Uterus (tissue), 4 donors: ENCODE data around the gene FN1. TPM values are rescaled to one million over a fixed set of nuclear protein-coding genes. Genes with fewer than 3 reads are reported as not detected.

Source experiments
- DNase-seq, 2 donors: peaks; one replicate each; pipeline ENCODE4 v3.0.0-alpha.2; 2019 to 2020
- H3K27ac ChIP-seq, 2 donors: fragments of 200-600 bp; sonication (generic); 1 replicate in 1 of 2; 2 replicates in 1 of 2; pipeline ENCODE4 v1.5.1; 2016 to 2018
- H3K27me3 ChIP-seq, 2 donors: fragments of 200-600 bp; sonication (generic); one replicate each; pipeline ENCODE4 v1.5.1; 2018 to 2019; ENCODE audit warnings: control low read depth in 1 of 2
- H3K36me3 ChIP-seq, 2 donors: fragments of 200-600 bp; sonication (generic); one replicate each; pipeline ENCODE4 v1.5.1; 2019; ENCODE audit warnings: control low read depth in 1 of 2
- H3K4me1 ChIP-seq, 2 donors: fragments of 200-600 bp; sonication (generic); one replicate each; pipeline ENCODE4 v1.5.1; 2018 to 2019; ENCODE audit warnings: control low read depth in 1 of 2
- H3K4me3 ChIP-seq, 2 donors: fragments of 200-600 bp; sonication (generic); 1 replicate in 1 of 2; 2 replicates in 1 of 2; pipeline ENCODE4 v1.5.1; 2018 to 2019; ENCODE audit warnings: mild to moderate bottlenecking in 1 of 2
- H3K9me3 ChIP-seq, 2 donors: fragments of 200-600 bp; sonication (generic); one replicate each; pipeline ENCODE4 v1.5.1; 2019; ENCODE audit warnings: control low read depth in 1 of 2
- POLR2A ChIP-seq, 2 donors: fragments of 450-650 bp; IDR thresholded peaks; one replicate each; pipeline ENCODE4 v1.6.1; 2016; ENCODE audit warnings: antibody characterized with exemption in 2 of 2, mild to moderate bottlenecking in 1 of 2, moderate library complexity in 1 of 2
- intact Hi-C: fragments of 100-400 bp; cut with DNase I; formaldehyde crosslinking; loops from one replicate; pipeline ENCODE4 v1.15.1; 2023; ENCODE audit warnings: low total_unique reads
- total RNA-seq, 4 donors: library from RNA; depleted of rRNA in 3 of 4; stranded (reverse); fragments of >200 nt in 3 of 4; gene quantifications; one replicate each; pipeline versions ENCODE4 v1.1.0 to v1.2.4, GENCODE V29; 2014 to 2023
- TF ChIP-seq, protein P1 (sequence below), 4 experiments: fragments of 200-600 bp in 2 of 4; fragments of 450-650 bp in 2 of 4; sonication (generic) in 2 of 4; IDR thresholded peaks; one replicate each; pipeline ENCODE4 v1.5.1; 2016 to 2019; ENCODE audit warnings: antibody characterized with exemption in 4 of 4, mild to moderate bottlenecking in 2 of 4, moderate library complexity in 1 of 4
- donor health status: DM: yes; HTN: yes; CAD: no.

FN1 gene
- total RNA-seq, 4 donors from 2014 or later: 218 to 1,074 (median 261) TPM

DNA sequence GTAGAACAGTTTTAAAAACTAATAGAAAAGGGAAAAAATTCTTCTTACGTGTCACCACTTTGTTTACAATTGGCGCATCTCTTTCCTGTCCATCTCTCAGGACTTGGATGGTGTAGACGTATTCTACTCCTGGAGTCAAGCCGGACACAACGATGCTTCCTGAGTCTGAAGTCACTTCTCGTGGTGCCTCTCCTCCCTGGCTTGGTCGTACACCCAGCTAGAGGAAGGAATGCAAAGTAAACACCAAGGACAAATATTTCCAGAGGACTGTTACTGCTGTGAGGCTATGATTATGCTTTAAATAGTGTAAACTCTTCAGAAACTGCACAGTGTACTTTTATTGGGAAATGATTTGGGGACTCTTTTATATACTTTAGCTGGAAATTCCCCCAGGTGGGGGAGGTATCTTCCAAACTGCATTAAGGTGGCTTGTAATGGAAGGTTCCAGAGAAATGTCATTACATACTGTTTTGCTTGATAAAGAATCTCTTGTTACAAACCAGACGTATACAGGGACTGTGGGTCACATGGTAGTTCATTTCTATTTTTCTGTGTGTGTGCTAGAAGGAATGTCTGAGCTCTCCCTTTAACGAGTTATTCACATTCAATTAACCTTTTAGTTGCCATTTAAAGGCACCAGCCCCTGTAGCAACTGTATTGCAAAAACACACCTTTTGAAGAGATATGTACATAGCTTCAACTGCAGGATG, 38.1 kb downstream of the FN1 start:
- DNase-seq: no peak
- no peaks in the 10 kb centered on the region for H3K27me3 ChIP-seq
- H3K27ac ChIP-seq: peak overlapping the region in 1 of 2 donors; percentile 38

DNA sequence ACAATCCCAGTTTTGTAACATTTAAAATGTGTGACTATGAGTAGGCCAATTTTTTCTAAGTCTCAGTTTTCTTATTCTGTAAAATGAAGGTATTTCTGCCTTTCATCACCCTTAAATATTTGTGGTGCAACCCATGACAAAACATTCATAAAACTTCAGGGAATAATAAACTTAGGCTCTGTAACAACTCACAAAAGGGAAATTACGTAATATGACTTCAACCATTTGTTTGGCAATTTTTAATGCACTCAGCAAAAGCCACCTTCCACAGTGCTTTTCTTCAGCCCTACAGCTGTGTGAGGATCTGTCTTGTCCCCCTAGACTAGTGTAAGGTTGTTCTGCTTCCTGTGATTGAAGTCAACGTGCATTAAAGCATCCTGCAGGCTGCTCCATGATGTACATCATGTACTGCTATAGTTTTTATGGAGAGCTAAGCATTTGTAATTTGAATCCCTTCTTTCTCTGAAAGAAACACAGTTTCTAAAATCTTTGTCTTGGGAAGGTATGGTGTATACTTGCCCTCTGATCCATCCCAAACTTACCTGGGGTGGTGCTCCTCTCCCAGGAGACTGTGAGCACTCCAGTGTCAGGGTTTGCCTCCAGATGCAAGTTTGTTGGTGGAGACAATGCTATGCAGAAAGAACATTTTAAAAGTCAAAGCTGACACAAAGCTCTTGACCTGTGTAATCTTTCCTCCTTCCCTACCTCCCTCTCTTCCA, 39.1 kb downstream of the FN1 start:
- Histone ChIP-seq H3K9me3 (no peaks in the 10 kb centered on the region), H3K4me3 (no peak overlapping the region), H3K27me3 (no peaks in the 10 kb centered on the region), H3K4me1 (no peaks in the 10 kb centered on the region), H3K27ac (peak overlapping the region in 1 of 2 donors; percentile 38), H3K36me3 (no peaks in the 10 kb centered on the region)
- no peak for DNase-seq
- intact Hi-C loops: no loop called here
- TF ChIP-seq POLR2A (IDR thresholded peaks at IDR 0.05): no peak
- TF ChIP-seq, protein P1, sequence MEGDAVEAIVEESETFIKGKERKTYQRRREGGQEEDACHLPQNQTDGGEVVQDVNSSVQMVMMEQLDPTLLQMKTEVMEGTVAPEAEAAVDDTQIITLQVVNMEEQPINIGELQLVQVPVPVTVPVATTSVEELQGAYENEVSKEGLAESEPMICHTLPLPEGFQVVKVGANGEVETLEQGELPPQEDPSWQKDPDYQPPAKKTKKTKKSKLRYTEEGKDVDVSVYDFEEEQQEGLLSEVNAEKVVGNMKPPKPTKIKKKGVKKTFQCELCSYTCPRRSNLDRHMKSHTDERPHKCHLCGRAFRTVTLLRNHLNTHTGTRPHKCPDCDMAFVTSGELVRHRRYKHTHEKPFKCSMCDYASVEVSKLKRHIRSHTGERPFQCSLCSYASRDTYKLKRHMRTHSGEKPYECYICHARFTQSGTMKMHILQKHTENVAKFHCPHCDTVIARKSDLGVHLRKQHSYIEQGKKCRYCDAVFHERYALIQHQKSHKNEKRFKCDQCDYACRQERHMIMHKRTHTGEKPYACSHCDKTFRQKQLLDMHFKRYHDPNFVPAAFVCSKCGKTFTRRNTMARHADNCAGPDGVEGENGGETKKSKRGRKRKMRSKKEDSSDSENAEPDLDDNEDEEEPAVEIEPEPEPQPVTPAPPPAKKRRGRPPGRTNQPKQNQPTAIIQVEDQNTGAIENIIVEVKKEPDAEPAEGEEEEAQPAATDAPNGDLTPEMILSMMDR (IDR thresholded peaks at IDR 0.05): no peak

More for the DNA sequence above, 38.1 kb downstream of the FN1 start:
- intact Hi-C loops: no loop called here
- no peak for TF ChIP-seq POLR2A (IDR thresholded peaks at IDR 0.05)
- TF ChIP-seq, protein P1 (IDR thresholded peaks at IDR 0.05): no peak
- no peaks in the 10 kb centered on the region for H3K36me3 ChIP-seq
- H3K4me3 ChIP-seq: no peak overlapping the region
- no peaks in the 10 kb centered on the region for H3K9me3 ChIP-seq
- H3K4me1 ChIP-seq: no peaks in the 10 kb centered on the region

DNA sequence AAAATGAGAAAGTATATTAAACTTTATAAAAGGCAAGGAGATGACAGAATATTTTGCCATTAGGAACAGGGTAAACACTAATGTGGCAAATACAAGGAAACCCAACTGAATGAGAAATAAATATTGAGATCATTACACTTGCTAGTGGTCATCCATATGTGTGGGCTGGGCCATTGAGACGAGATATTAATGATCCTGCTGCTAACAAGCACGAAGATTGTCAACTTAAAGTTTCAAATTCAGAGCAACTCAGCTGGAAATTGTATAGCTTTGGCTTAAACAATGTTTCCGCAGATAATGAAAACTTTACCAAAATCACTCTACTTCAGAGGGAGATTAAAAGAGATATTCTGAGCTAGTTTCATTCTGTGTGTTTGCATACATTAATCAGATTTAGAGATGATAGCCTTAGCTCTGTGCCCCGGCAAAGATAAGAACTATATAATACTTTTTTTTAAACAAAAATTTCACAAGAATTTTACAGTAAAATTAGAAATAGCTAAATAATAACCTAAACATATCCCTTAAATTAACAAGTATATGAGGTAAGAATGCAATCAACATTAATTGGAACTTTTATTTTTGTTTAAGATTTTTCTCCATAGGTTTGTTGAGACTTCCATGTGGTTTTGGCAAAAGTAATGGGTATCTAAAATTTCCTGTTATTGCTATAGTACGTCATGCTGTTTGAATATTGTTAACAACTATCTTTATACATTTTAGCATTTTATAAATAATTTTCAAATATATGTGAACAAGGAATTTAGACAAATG, 40.0 kb downstream of the FN1 start:
- DNase-seq: no peak
- no peaks in the 10 kb centered on the region for H3K27me3 ChIP-seq
- intact Hi-C loops: no loop called here
- no peak overlapping the region for H3K4me3 ChIP-seq
- H3K27ac ChIP-seq: peak overlapping the region in 1 of 2 donors; percentile 38
- H3K4me1 ChIP-seq: no peaks in the 10 kb centered on the region
- peaks cover 0 to under 1% of the 10 kb centered on the region in 2 donors for H3K36me3 ChIP-seq
- H3K9me3 ChIP-seq: no peaks in the 10 kb centered on the region
- TF ChIP-seq, protein P1 (IDR thresholded peaks at IDR 0.05): no peak
- TF ChIP-seq POLR2A (IDR thresholded peaks at IDR 0.05): no peak

DNA sequence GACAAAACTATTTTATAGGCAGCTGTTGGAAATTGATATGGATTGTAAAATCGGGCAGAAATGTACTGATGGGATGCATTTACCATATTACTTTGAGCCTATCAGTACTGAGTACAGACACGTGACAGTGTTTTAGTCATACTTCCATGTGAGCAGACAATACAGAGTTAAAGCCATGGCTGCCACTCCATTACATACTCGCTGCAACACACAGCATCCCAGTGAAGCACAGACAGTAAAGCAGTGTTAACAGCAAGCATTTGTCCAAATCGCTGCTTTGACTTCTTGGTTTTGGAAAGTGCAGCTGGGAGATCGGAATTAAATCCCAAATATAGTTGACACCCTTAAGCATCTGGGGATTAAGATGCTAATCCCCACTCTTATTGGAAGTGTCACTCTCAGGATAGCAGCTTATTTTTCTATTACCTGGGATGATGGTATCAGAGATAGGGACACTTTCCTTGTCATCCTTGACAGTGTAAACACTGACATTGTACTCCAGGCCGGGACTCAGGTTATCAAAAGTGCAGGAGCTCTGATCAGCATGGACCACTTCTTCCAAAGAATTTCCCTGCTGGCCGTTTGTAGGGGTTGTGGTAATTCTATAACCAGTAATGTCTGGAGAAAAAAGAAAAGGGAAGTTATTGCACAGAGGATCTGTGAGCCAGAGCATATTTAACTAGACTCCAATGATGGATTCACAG, 41.6 kb downstream of the FN1 start:
- H3K27ac ChIP-seq: no peak overlapping the region

More for the DNA sequence above, 41.6 kb downstream of the FN1 start:
- intact Hi-C loops: no loop called here
- no peaks in the 10 kb centered on the region for H3K9me3 ChIP-seq
- no peaks in the 10 kb centered on the region for H3K4me1 ChIP-seq
- peaks cover 0 to 3% of the 10 kb centered on the region in 2 donors for H3K36me3 ChIP-seq
- TF ChIP-seq, protein P1 (IDR thresholded peaks at IDR 0.05): no peak
- TF ChIP-seq POLR2A (IDR thresholded peaks at IDR 0.05): no peak
- no peaks in the 10 kb centered on the region for H3K27me3 ChIP-seq
- no peak for DNase-seq
- H3K4me3 ChIP-seq: no peak overlapping the region
